Uterus (tissue), 2 donors: ENCODE results near the gene NIPBL.

ENCODE experiments used
- POLR2A ChIP-seq, 2 donors: fragments of 450-650 bp; IDR thresholded peaks; one replicate each; pipeline ENCODE4 v1.6.1; 2016; ENCODE audit warnings: antibody characterized with exemption in 2 of 2, mild to moderate bottlenecking in 1 of 2, moderate library complexity in 1 of 2
- TF ChIP-seq, protein P1 (sequence below), 4 experiments: fragments of 200-600 bp in 2 of 4; fragments of 450-650 bp in 2 of 4; sonication (generic) in 2 of 4; IDR thresholded peaks; one replicate each; pipeline ENCODE4 v1.5.1; 2016 to 2019; ENCODE audit warnings: antibody characterized with exemption in 4 of 4, mild to moderate bottlenecking in 2 of 4, moderate library complexity in 1 of 4

GRCh38 chr5:37037840-37038239 is 161.3 kb downstream of the NIPBL start:
- TF ChIP-seq, protein P1, sequence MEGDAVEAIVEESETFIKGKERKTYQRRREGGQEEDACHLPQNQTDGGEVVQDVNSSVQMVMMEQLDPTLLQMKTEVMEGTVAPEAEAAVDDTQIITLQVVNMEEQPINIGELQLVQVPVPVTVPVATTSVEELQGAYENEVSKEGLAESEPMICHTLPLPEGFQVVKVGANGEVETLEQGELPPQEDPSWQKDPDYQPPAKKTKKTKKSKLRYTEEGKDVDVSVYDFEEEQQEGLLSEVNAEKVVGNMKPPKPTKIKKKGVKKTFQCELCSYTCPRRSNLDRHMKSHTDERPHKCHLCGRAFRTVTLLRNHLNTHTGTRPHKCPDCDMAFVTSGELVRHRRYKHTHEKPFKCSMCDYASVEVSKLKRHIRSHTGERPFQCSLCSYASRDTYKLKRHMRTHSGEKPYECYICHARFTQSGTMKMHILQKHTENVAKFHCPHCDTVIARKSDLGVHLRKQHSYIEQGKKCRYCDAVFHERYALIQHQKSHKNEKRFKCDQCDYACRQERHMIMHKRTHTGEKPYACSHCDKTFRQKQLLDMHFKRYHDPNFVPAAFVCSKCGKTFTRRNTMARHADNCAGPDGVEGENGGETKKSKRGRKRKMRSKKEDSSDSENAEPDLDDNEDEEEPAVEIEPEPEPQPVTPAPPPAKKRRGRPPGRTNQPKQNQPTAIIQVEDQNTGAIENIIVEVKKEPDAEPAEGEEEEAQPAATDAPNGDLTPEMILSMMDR (IDR thresholded peaks at IDR 0.05): no peak
- no peak for TF ChIP-seq POLR2A (IDR thresholded peaks at IDR 0.05)
